Measurements from ENCODE around the gene EPS15. TPM values are rescaled to one million over a fixed set of nuclear protein-coding genes. Genes with fewer than 3 reads are reported as not detected.
"Not testable (repeated sequence)": the region's sequence is repeated elsewhere in the genome, so short reads cannot be mapped to it uniquely, and the experiment has no call there.

Gene EPS15
- total RNA-seq, 1 donor, result 58.7 TPM

- no peak overlapping the region for H3K4me3 ChIP-seq (ENCODE audit: low read depth, low read length)
- no peak for TF ChIP-seq CTCF (IDR thresholded peaks at IDR 0.05; ENCODE audit: insufficient read depth, low read depth, low read length)
- DNase-seq (ENCODE audit: low read depth), result no peak
These were observed 64.5 kb downstream of the EPS15 start for GRCh38 chr1:51454554-51454953.

GRCh38 chr1:51453010-51453409, 66.1 kb downstream of the EPS15 start:
- no peak for TF ChIP-seq CTCF (IDR thresholded peaks at IDR 0.05; ENCODE audit: insufficient read depth, low read depth, low read length)
- no peak for DNase-seq (ENCODE audit: low read depth)

GRCh38 chr1:51448844-51449454, 70.1 kb downstream of the EPS15 start:
- DNase-seq (ENCODE audit: low read depth); H3K4me3 ChIP-seq (ENCODE audit: low read depth, low read length): not testable (repeated sequence)

More at GRCh38 chr1:51453010-51453409, 66.1 kb downstream of the EPS15 start:
- H3K4me3 ChIP-seq (ENCODE audit: low read depth, low read length), result no peak overlapping the region

GRCh38 chr1:51445351-51446090, 73.5 kb downstream of the EPS15 start:
- no peak overlapping the region for H3K4me3 ChIP-seq (ENCODE audit: low read depth, low read length)
- TF ChIP-seq CTCF (IDR thresholded peaks at IDR 0.05; ENCODE audit: insufficient read depth, low read depth, low read length), result no peak
- DNase-seq (ENCODE audit: low read depth), result peak; percentile 72

GRCh38 chr1:51444534-51445192, 74.4 kb downstream of the EPS15 start:
- DNase-seq (ENCODE audit: low read depth), result no peak
- TF ChIP-seq CTCF (IDR thresholded peaks at IDR 0.05; ENCODE audit: insufficient read depth, low read depth, low read length), result no peak
- H3K4me3 ChIP-seq (ENCODE audit: low read depth, low read length), result no peak overlapping the region

- no peak for TF ChIP-seq CTCF (IDR thresholded peaks at IDR 0.05; ENCODE audit: insufficient read depth, low read depth, low read length)
- no peak overlapping the region for H3K4me3 ChIP-seq (ENCODE audit: low read depth, low read length)
- no peak for DNase-seq (ENCODE audit: low read depth)
These were observed 75.0 kb downstream of the EPS15 start for GRCh38 chr1:51444096-51444495.

GRCh38 chr1:51443555-51443954, 75.5 kb downstream of the EPS15 start:
- DNase-seq (ENCODE audit: low read depth), result no peak
- H3K4me3 ChIP-seq (ENCODE audit: low read depth, low read length), result no peak overlapping the region
- no peak for TF ChIP-seq CTCF (IDR thresholded peaks at IDR 0.05; ENCODE audit: insufficient read depth, low read depth, low read length)
